ENCODE data around the gene NRGN. TPM values are rescaled to one million over a fixed set of nuclear protein-coding genes. Genes with fewer than 3 reads are reported as not detected.
A peak's percentile ranks its signal among the peaks of the same experiment; 100 is the strongest.

Gene NRGN
- total and polyA plus RNA-seq, 2 of the 4 experiments (the other 2 are of a cell fraction) = 0.54 to 24.8 TPM

DNA sequence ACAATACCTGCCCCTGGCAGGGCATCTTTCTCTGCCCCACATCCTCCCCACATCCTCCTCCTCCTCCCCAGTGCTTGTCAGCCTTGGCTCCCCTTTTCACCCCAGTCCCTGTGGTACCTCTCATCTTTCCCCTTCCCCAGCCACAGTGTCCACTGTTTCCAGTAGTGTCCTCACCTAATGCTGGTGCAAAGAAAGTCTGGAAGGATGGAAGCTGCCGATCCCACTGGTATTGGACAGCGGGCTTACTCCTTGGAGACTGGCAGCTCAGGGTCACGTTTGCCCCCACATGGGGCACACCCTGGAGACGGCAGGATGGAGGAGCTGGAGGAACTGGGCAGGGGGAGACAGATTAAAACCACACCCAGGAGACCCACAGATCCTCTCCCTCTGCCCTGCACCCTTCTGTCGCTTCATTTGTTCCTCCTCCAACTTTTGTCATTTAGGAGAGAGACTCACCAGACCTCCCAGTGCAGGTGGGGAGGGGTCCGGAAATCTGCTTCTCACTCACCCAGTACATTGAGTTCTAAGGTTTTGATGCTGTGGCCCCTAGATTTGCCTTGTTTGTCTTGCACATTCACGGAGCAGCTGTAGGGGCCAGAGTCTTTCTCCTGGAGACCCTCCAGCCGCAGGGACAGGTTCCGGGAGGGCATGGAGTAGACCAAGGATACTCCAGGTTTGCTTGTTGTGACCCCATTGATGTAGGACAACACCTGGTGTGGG, 16.5 kb downstream of the NRGN start (continued):
- TF ChIP-seq, protein P1, sequence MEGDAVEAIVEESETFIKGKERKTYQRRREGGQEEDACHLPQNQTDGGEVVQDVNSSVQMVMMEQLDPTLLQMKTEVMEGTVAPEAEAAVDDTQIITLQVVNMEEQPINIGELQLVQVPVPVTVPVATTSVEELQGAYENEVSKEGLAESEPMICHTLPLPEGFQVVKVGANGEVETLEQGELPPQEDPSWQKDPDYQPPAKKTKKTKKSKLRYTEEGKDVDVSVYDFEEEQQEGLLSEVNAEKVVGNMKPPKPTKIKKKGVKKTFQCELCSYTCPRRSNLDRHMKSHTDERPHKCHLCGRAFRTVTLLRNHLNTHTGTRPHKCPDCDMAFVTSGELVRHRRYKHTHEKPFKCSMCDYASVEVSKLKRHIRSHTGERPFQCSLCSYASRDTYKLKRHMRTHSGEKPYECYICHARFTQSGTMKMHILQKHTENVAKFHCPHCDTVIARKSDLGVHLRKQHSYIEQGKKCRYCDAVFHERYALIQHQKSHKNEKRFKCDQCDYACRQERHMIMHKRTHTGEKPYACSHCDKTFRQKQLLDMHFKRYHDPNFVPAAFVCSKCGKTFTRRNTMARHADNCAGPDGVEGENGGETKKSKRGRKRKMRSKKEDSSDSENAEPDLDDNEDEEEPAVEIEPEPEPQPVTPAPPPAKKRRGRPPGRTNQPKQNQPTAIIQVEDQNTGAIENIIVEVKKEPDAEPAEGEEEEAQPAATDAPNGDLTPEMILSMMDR (conservative IDR thresholded peaks at IDR 0.05; ENCODE audit: low read depth, low read length) = no peak

- CTCF ChIA-PET = interaction anchor here (1.8 kb wide), 1 partner anchor 10 kb away, joined by 5 read pairs; no protein-coding TSS in a partner anchor
- TF ChIP-seq, protein P1 (conservative IDR thresholded peaks at IDR 0.05; ENCODE audit: low read depth, low read length) = no peak
- TF ChIP-seq FOS (IDR thresholded peaks at IDR 0.05; ENCODE audit: low read depth, low read length) (no peak), SMC3 (IDR thresholded peaks at IDR 0.05; ENCODE audit: low read depth, low read length) (no peak), POLR2A (IDR thresholded peaks at IDR 0.05; ENCODE audit: low read depth, low read length) (no peak), CEBPB (IDR thresholded peaks at IDR 0.05; ENCODE audit: low read depth, low read length) (no peak), CHD1 (IDR thresholded peaks at IDR 0.05; ENCODE audit: low read depth, low read length) (no peak), RCOR1 (IDR thresholded peaks at IDR 0.05; ENCODE audit: insufficient replicate concordance, low read length) (no peak)
- TF ChIP-seq, protein P2, sequence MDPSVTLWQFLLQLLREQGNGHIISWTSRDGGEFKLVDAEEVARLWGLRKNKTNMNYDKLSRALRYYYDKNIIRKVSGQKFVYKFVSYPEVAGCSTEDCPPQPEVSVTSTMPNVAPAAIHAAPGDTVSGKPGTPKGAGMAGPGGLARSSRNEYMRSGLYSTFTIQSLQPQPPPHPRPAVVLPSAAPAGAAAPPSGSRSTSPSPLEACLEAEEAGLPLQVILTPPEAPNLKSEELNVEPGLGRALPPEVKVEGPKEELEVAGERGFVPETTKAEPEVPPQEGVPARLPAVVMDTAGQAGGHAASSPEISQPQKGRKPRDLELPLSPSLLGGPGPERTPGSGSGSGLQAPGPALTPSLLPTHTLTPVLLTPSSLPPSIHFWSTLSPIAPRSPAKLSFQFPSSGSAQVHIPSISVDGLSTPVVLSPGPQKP (IDR thresholded peaks at IDR 0.05; ENCODE audit: borderline replicate concordance, low read depth, low read length) = no peak
- TF ChIP-seq, protein P3, sequence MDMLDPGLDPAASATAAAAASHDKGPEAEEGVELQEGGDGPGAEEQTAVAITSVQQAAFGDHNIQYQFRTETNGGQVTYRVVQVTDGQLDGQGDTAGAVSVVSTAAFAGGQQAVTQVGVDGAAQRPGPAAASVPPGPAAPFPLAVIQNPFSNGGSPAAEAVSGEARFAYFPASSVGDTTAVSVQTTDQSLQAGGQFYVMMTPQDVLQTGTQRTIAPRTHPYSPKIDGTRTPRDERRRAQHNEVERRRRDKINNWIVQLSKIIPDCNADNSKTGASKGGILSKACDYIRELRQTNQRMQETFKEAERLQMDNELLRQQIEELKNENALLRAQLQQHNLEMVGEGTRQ (IDR thresholded peaks at IDR 0.05; ENCODE audit: low read depth, low read length) = no peak
Observed at GRCh38 chr11:124756753-124757227, 17.0 kb downstream of the NRGN start.

More at GRCh38 chr11:124756753-124757227, 17.0 kb downstream of the NRGN start:
- no peak for DNase-seq
- dilution Hi-C loops (cut with HindIII; ENCODE audit: low sequenced_read_pairs, unreplicated experiment) (no loop called here), in situ Hi-C loops (cut with MboI; ENCODE audit: low sequenced_read_pairs) (no loop called here), intact Hi-C loops (cut with micrococcal nuclease) (no loop called here)
- BruUV-seq (replicated peaks) = no TSS peak
- H3K14ac ChIP-seq (replicated peaks; ENCODE audit: low read depth, low read length) = no peak overlapping the region
- H3K4me3 ChIP-seq (ENCODE audit: insufficient read depth, low read depth, low read length) = no peak overlapping the region
- H3K36me3 ChIP-seq (ENCODE audit: control insufficient read depth, insufficient read depth, low read length) = no peaks in the 10 kb centered on the region
- no peak overlapping the region for H2BK120ac ChIP-seq (ENCODE audit: low read depth, low read length)
- no peak overlapping the region for H2AK9ac ChIP-seq (replicated peaks; ENCODE audit: low read depth, low read length, poor library complexity)
- H3K9me3 ChIP-seq (ENCODE audit: control insufficient read depth, insufficient read depth, low read length) = no peaks in the 10 kb centered on the region
- no peak overlapping the region for H4K8ac ChIP-seq (ENCODE audit: low read depth in 2 of 2, low read length in 2 of 2)
- no peak overlapping the region for H3K4me2 ChIP-seq (ENCODE audit: low read depth, low read length)
- no CpG with 5 or more reads among the region's 6 CpGs for WGBS, 2 experiments (ENCODE audit: extremely low coverage in 2 of 2, insufficient read length in 1 of 2)
- no peak overlapping the region for H3K4ac ChIP-seq (ENCODE audit: low read depth, low read length)
- no peaks in the 10 kb centered on the region for H4K20me1 ChIP-seq (ENCODE audit: insufficient read depth, low read length)
- no peak overlapping the region for H4K5ac ChIP-seq (ENCODE audit: low read depth, low read length)
- no peak overlapping the region for H3K56ac ChIP-seq (ENCODE audit: extremely low read depth, insufficient read depth, low read length)
- no peak overlapping the region for H3K18ac ChIP-seq (ENCODE audit: low read depth, low read length)
- peak overlapping the region; percentile 24; the same call in 1 of the 2 replicates for H2AK5ac ChIP-seq (ENCODE audit: low read depth, low read length)
- no peak overlapping the region for H2BK15ac ChIP-seq (ENCODE audit: low read depth, low read length)
- H3K23ac ChIP-seq (ENCODE audit: low read depth, low read length) = no peak overlapping the region
- H2BK20ac ChIP-seq (ENCODE audit: low read depth, low read length) = no peak overlapping the region
- no peaks in the 10 kb centered on the region for H3K79me1 ChIP-seq (ENCODE audit: low read depth in 1 of 2, low read length in 2 of 2)
- no peak overlapping the region for H3K9ac ChIP-seq (ENCODE audit: low read depth, low read length)
- no peak overlapping the region for H3K27ac ChIP-seq (ENCODE audit: insufficient read depth, low read length)
- H2AFZ ChIP-seq (replicated peaks; ENCODE audit: low read length, poor library complexity) = no peak overlapping the region
- H4K91ac ChIP-seq (ENCODE audit: insufficient read depth, low read depth, low read length) = no peak overlapping the region
- H2BK5ac ChIP-seq (ENCODE audit: low read depth, low read length, poor library complexity, severe bottlenecking) = no peak overlapping the region
- no peak for ATAC-seq (ENCODE audit: low read depth)
- POLR2A ChIA-PET (ENCODE audit: unreplicated experiment) = no interaction called here
- peaks cover 10% of the 10 kb centered on the region; the same call in 1 of the 2 replicates for H3K27me3 ChIP-seq (ENCODE audit: control insufficient read depth, insufficient read depth, low read length)
- peaks cover 12% of the 10 kb centered on the region for H3K9me1 ChIP-seq (ENCODE audit: insufficient read depth, low read length)
- peaks cover 4% of the 10 kb centered on the region; the same call in 1 of the 2 replicates for H3K4me1 ChIP-seq (ENCODE audit: control insufficient read depth, insufficient read depth, low read length)

All from IMR-90 (cell line).